HUES64 (cell line): ENCODE data around the gene HOXB5.

ENCODE experiments used
- H3K27ac ChIP-seq: 2 replicates; pipeline ENCODE4 v1.7.0; 2013; ENCODE audit warnings: low read depth, low read length, inconsistent platforms
- H3K27me3 ChIP-seq: 2 replicates; pipeline ENCODE4 v1.6.1; 2013; ENCODE audit warnings: mild to moderate bottlenecking, low read length; ENCODE audit not compliant: insufficient read depth
- H3K36me3 ChIP-seq: 2 replicates; pipeline ENCODE4 v1.6.1; 2013; ENCODE audit warnings: mild to moderate bottlenecking, low read length; ENCODE audit not compliant: insufficient read depth
- H3K4me1 ChIP-seq: 2 replicates; pipeline ENCODE4 v1.6.1; 2013; ENCODE audit warnings: mild to moderate bottlenecking, low read length, moderate library complexity; ENCODE audit not compliant: insufficient read depth
- H3K4me3 ChIP-seq: 2 replicates; pipeline ENCODE4 v1.5.1; 2013; ENCODE audit warnings: mild to moderate bottlenecking, low read length, moderate library complexity
- H3K9ac ChIP-seq: 2 replicates; pipeline ENCODE4 v1.6.1; 2013; ENCODE audit warnings: mild to moderate bottlenecking, low read depth, low read length
- H3K9me3 ChIP-seq: 2 replicates; pipeline ENCODE4 v1.6.1; 2013; ENCODE audit warnings: low read depth, low read length; ENCODE audit not compliant: insufficient read depth
- whole genome bisulfite sequencing: fragments of 150-250, 120-280 bp; methylation state at CpG from one replicate; pipeline ENCODE4 v1.1.7; 2013; ENCODE audit warnings: missing lambda C conversion rate; 5-methylcytosine and 5-hydroxymethylcytosine counted together

The HOXB5 gene

DNA sequence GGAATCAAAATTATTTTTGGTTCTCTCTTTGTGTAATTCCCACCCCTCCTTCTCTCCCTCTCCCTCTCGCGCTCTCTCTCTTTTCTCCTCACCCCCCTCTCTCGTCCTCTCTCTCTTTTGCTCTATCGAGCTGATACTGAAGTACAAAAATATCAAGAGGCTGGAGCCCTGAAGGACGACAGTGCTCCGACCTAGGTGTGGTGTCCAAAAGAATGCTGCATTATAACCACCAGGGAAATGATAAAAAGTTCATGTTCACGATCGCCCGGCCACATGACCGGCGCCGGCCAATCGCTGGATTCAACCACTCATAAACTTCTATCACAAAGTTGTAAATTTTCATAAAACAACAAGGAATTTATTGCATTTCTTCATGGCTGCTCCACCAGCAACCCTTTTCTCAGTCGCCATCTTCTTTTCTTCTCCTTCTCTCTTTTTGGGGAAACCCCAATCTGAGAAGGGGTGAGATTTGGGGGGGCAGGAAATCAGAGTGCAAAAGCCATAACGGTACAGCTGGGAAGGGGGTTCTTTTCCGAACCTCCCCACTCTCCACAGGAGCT, 11.3 kb upstream of the HOXB5 start, which contains the start of gene HOXB6:
HOXB6 (minus strand) TSS at position 217 of the 560 bp plus-strand sequence. CDS start 6,836 bp downstream, outside the sequence.
- 9% methylated on average over 13 of the region's 16 CpGs for WGBS
- Histone ChIP-seq H3K4me1 (no peaks in the 10 kb centered on the region; the same call in 1 of the 2 replicates), H3K36me3 (no peaks in the 10 kb centered on the region), H3K9ac (no peak within 1 kb of the TSS), H3K27ac (no peak within 1 kb of the TSS), H3K9me3 (no peaks in the 10 kb centered on the region), H3K4me3 (no peak within 1 kb of the TSS), H3K27me3 (peaks cover 100% of the 10 kb centered on the region)

GRCh38 chr17:48603959-48604769, 10.6 kb upstream of the HOXB5 start:
- no peak overlapping the region for H3K27ac ChIP-seq
- H3K27me3 ChIP-seq, result peaks cover 100% of the 10 kb centered on the region
- no peaks in the 10 kb centered on the region; the same call in 1 of the 2 replicates for H3K4me1 ChIP-seq
- 5% methylated on average over 16 of the region's 21 CpGs for WGBS
- no peak overlapping the region for H3K9ac ChIP-seq
- H3K36me3 ChIP-seq, result no peaks in the 10 kb centered on the region
- no peak overlapping the region for H3K4me3 ChIP-seq
- no peaks in the 10 kb centered on the region for H3K9me3 ChIP-seq

GRCh38 chr17:48601539-48602425, 8.2 kb upstream of the HOXB5 start:
- no peak overlapping the region for H3K9ac ChIP-seq
- no peaks in the 10 kb centered on the region; the same call in 1 of the 2 replicates for H3K4me1 ChIP-seq
- H3K27me3 ChIP-seq, result peaks cover 100% of the 10 kb centered on the region
- 8% methylated on average over 29 of the region's 35 CpGs for WGBS
- no peaks in the 10 kb centered on the region for H3K36me3 ChIP-seq
- H3K27ac ChIP-seq, result no peak overlapping the region
- no peak overlapping the region for H3K4me3 ChIP-seq
- no peaks in the 10 kb centered on the region for H3K9me3 ChIP-seq

DNA sequence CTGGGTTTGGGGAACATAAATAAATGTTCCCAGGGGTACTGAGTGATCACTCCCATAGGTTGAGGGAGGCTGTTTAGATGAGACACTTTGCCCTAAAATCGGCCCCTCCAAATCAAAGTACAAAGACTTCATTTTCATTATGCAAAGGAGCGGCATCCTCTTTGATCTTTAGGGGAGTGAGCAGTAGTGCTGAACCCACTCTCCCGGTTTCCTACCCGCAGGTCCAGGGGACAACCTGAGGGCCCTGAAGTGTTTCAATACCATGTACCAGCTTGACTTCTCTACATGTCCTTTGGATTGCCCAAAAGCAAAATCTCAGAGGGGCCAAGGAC, 7.6 kb upstream of the HOXB5 start:
- no peak overlapping the region for H3K4me3 ChIP-seq
- H3K36me3 ChIP-seq, result no peaks in the 10 kb centered on the region
- peaks cover 5% of the 10 kb centered on the region; the same call in 1 of the 2 replicates for H3K4me1 ChIP-seq
- H3K27ac ChIP-seq, result no peak overlapping the region
- no peaks in the 10 kb centered on the region for H3K9me3 ChIP-seq
- WGBS, result 3% methylated on average over 4 of the region's 4 CpGs
- no peak overlapping the region for H3K9ac ChIP-seq
- H3K27me3 ChIP-seq, result peaks cover 100% of the 10 kb centered on the region

GRCh38 chr17:48600244-48601098, 6.9 kb upstream of the HOXB5 start:
- H3K4me3 ChIP-seq, result no peak overlapping the region
- no peak overlapping the region for H3K27ac ChIP-seq
- H3K27me3 ChIP-seq, result peaks cover 100% of the 10 kb centered on the region
- H3K9ac ChIP-seq, result no peak overlapping the region
- H3K4me1 ChIP-seq, result peaks cover 8% of the 10 kb centered on the region; the same call in 1 of the 2 replicates
- no peaks in the 10 kb centered on the region for H3K36me3 ChIP-seq
- H3K9me3 ChIP-seq, result no peaks in the 10 kb centered on the region
- WGBS, result 5% methylated on average over 17 of the region's 17 CpGs

DNA sequence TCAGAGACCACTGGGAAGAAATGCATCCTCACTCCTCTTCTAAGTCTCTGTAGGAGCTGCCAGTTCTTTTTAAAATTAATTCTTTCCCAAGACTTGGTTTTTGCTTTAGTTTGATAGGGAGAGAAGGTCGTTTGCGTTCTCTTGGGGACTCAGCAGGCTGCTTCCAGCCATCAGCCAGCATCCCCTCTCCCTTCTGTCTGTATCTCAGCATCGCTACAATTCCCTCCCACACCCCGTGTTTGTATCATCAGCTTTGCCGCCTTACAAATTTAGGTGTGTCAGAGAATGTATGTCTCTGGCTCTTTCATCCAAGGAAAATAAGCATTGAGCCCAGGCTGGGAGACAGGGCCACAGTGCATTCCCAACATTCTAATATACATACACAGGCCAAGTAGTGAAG, 5.8 kb upstream of the HOXB5 start:
- Histone ChIP-seq H3K27ac (no peak overlapping the region), H3K4me1 (peaks cover 10% of the 10 kb centered on the region), H3K4me3 (no peak overlapping the region), H3K27me3 (peaks cover 100% of the 10 kb centered on the region), H3K9ac (no peak overlapping the region), H3K36me3 (no peaks in the 10 kb centered on the region), H3K9me3 (no peaks in the 10 kb centered on the region)
- WGBS, result 9% methylated on average over 5 of the region's 5 CpGs

GRCh38 chr17:48598736-48599135, 5.2 kb upstream of the HOXB5 start:
- Histone ChIP-seq H3K4me1 (peaks cover 15% of the 10 kb centered on the region), H3K27ac (no peak overlapping the region), H3K4me3 (no peak overlapping the region), H3K9me3 (no peaks in the 10 kb centered on the region), H3K27me3 (peaks cover 100% of the 10 kb centered on the region), H3K36me3 (no peaks in the 10 kb centered on the region), H3K9ac (no peak overlapping the region)
- 12% methylated on average over 5 of the region's 7 CpGs for WGBS

GRCh38 chr17:48597778-48598631, 4.4 kb upstream of the HOXB5 start:
- peaks cover 100% of the 10 kb centered on the region for H3K27me3 ChIP-seq
- H3K9me3 ChIP-seq, result no peaks in the 10 kb centered on the region
- H3K4me3 ChIP-seq, result no peak overlapping the region
- no peak overlapping the region for H3K27ac ChIP-seq
- no peak overlapping the region for H3K9ac ChIP-seq
- WGBS, result 2% methylated on average over 64 of the region's 68 CpGs
- no peaks in the 10 kb centered on the region for H3K36me3 ChIP-seq
- peaks cover 15% of the 10 kb centered on the region for H3K4me1 ChIP-seq

GRCh38 chr17:48597528-48597777, 3.9 kb upstream of the HOXB5 start:
- WGBS, result 3% methylated on average over 16 of the region's 16 CpGs
- Histone ChIP-seq H3K9me3 (no peaks in the 10 kb centered on the region), H3K27me3 (peaks cover 100% of the 10 kb centered on the region), H3K4me1 (peaks cover 15% of the 10 kb centered on the region), H3K9ac (no peak overlapping the region), H3K4me3 (no peak overlapping the region), H3K27ac (no peak overlapping the region), H3K36me3 (no peaks in the 10 kb centered on the region)
